ENCODE data around the gene ZNF831. TPM values are rescaled to one million over a fixed set of nuclear protein-coding genes. Genes with fewer than 3 reads are reported as not detected.

Gene ZNF831
- total RNA-seq, 5 donors from 2014 or later (not counting 1 experiment from before 2014, with no cell fraction given) = 23.1 to 48.0 (median 29.7) TPM

DNA sequence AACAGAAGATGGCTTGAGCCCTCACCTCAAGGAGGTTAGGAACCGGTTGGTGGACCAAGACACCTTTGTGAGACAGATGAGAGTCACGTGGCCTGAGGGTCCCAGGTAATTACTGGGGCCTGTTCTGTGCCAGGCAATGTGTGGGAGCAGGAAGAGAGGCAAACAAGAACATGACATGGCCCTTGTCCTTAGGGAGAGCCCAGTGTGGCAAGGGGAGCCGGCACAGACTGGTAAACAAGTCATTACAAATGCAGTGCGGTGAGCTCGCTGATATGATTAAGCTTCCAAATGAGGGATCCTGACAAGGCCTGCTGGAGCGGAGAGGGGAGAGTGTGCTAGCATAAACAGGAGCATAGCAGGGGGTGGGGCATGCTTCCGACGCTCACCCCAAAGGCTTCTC, 55.6 kb downstream of the ZNF831 start:
- Mint-ChIP-seq H3K27ac (peak overlapping the region in 1 of 2 donors; percentile 29), H3K9me3 (no peaks in the 10 kb centered on the region), H3K27me3 (no peaks in the 10 kb centered on the region), H3K36me3 (peaks cover 47% of the 10 kb centered on the region), H3K4me3 (no peak overlapping the region), H3K4me1 (peaks cover 27 to 34% (median 34%) of the 10 kb centered on the region in 3 donors)
- Histone ChIP-seq H3K4me3 (ENCODE audit: control insufficient read depth in 1 of 2, extremely low read depth in 1 of 2, low read length in 1 of 2) (no peak overlapping the region), H3K4me1 (ENCODE audit: control insufficient read depth in 1 of 2, extremely low read depth in 1 of 2, insufficient read depth in 2 of 2, low read length in 2 of 2) (peaks cover 0 to 23% of the 10 kb centered on the region in 2 experiments), H3K27me3 (replicated peaks in 1 of 2; ENCODE audit: control insufficient read depth in 2 of 2, extremely low read depth in 1 of 2, insufficient read depth in 2 of 2, low read length in 1 of 2) (no peaks in the 10 kb centered on the region), H3K9me3 (no peaks in the 10 kb centered on the region), H3K36me3 (ENCODE audit: control insufficient read depth in 2 of 2, extremely low read depth in 1 of 2, insufficient read depth in 1 of 2, low read length in 1 of 2) (peaks cover 1 to 54% of the 10 kb centered on the region in 2 donors), H3K27ac (ENCODE audit: low read length) (no peak overlapping the region)
- CTCF ChIA-PET = no interaction called here
- ATAC-seq (replicated peaks in 1 of 4) (no peak), DNase-seq (no peak)
- POLR2A ChIA-PET = interaction anchor here in 1 of 2 donors (0.6 kb wide), 1 partner anchor 117 kb away, joined by 9 read pairs; no protein-coding TSS in a partner anchor
- 92% methylated on average over 7 of the region's 8 CpGs for WGBS (ENCODE audit: insufficient coverage)

- H3K4me3 Mint-ChIP-seq = no peak overlapping the region
- peaks cover 47% of the 10 kb centered on the region for H3K36me3 Mint-ChIP-seq
- Histone ChIP-seq H3K4me1 (ENCODE audit: control insufficient read depth in 1 of 2, extremely low read depth in 1 of 2, insufficient read depth in 2 of 2, low read length in 2 of 2) (peaks cover 0 to 23% of the 10 kb centered on the region in 2 experiments), H3K36me3 (ENCODE audit: control insufficient read depth in 2 of 2, extremely low read depth in 1 of 2, insufficient read depth in 1 of 2, low read length in 1 of 2) (peaks cover 0 to 44% of the 10 kb centered on the region in 2 donors), H3K27me3 (replicated peaks in 1 of 2; ENCODE audit: control insufficient read depth in 2 of 2, extremely low read depth in 1 of 2, insufficient read depth in 2 of 2, low read length in 1 of 2) (no peaks in the 10 kb centered on the region), H3K4me3 (ENCODE audit: control insufficient read depth in 1 of 2, extremely low read depth in 1 of 2, low read length in 1 of 2) (no peak overlapping the region), H3K9me3 (no peaks in the 10 kb centered on the region), H3K27ac (ENCODE audit: low read length) (no peak overlapping the region)
- peaks cover 29 to 34% (median 33%) of the 10 kb centered on the region in 3 donors for H3K4me1 Mint-ChIP-seq
- POLR2A ChIA-PET = interaction anchor here (0.6 kb wide), 2 partner anchors 52 to 132 kb away, joined by 3 to 16 read pairs; no protein-coding TSS in a partner anchor
- DNase-seq (no peak), ATAC-seq (replicated peaks in 1 of 4) (no peak)
- WGBS (ENCODE audit: insufficient coverage) = no CpG with 5 or more reads among the region's 5 CpGs
- no peaks in the 10 kb centered on the region for H3K9me3 Mint-ChIP-seq
- CTCF ChIA-PET = no interaction called here
- peak overlapping the region; percentile 83 to 86 for H3K27ac Mint-ChIP-seq
- no peaks in the 10 kb centered on the region for H3K27me3 Mint-ChIP-seq
These were observed 56.5 kb downstream of the ZNF831 start for GRCh38 chr20:59220161-59220560.

DNA sequence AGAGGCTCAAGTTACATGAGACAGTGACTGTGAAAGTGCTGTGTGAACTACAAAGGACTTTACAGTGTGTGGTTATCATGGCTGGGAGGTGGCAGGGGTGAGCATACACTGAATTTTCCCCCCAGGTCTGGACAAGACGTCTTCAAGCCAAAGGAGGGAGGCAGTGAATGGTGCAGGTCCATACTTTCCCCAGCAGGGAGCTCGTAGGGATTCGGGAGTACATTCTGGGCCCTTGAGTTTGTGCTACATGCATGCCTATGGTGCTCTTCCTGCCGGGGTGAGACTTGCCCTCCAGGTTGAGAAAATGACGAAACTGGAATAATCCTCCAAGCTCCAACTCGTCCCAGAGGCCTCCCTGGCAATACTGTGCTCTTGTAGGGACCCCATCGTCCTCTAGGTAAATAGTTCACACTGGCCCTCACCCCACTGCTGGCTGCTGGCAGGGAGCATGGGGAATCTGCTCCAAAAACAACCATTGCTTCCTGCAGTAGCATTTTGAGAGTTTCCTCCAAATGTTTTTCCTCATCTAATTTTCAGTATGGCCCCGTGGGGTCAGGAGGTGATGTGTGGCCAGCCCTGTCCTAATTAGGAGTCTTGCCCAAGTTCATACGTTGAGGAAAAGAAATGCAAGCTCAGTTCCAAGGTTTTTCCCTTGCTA, 57.6 kb downstream of the ZNF831 start:
- Mint-ChIP-seq H3K27ac (peak overlapping the region; percentile 83 to 86), H3K4me3 (peak overlapping the region; percentile 62 to 82 (median 73)), H3K36me3 (peaks cover 44% of the 10 kb centered on the region), H3K4me1 (peaks cover 29 to 34% (median 33%) of the 10 kb centered on the region in 3 donors), H3K27me3 (no peaks in the 10 kb centered on the region), H3K9me3 (no peaks in the 10 kb centered on the region)
- DNase-seq = no peak
- POLR2A ChIA-PET = interaction anchor here in 1 of 2 donors (0.6 to 0.7 kb wide), 2 partner anchors 53 to 72 kb away, joined by 3 to 16 read pairs; no protein-coding TSS in a partner anchor
- WGBS (ENCODE audit: insufficient coverage) = 89% methylated on average over 7 of the region's 9 CpGs
- Histone ChIP-seq H3K36me3 (ENCODE audit: control insufficient read depth in 2 of 2, extremely low read depth in 1 of 2, insufficient read depth in 1 of 2, low read length in 1 of 2) (peaks cover 0 to 43% of the 10 kb centered on the region in 2 donors), H3K4me3 (ENCODE audit: control insufficient read depth in 1 of 2, extremely low read depth in 1 of 2, low read length in 1 of 2) (no peak overlapping the region), H3K27ac (ENCODE audit: low read length) (no peak overlapping the region), H3K27me3 (replicated peaks in 1 of 2; ENCODE audit: control insufficient read depth in 2 of 2, extremely low read depth in 1 of 2, insufficient read depth in 2 of 2, low read length in 1 of 2) (no peaks in the 10 kb centered on the region), H3K9me3 (no peaks in the 10 kb centered on the region), H3K4me1 (ENCODE audit: control insufficient read depth in 1 of 2, extremely low read depth in 1 of 2, insufficient read depth in 2 of 2, low read length in 2 of 2) (peaks cover 0 to 23% of the 10 kb centered on the region in 2 experiments)
- CTCF ChIA-PET = interaction anchor here (1.1 to 2.7 kb wide), 5 partner anchors 13 to 348 kb away, joined by 4 to 17 read pairs (median 5); no protein-coding TSS in a partner anchor
- ATAC-seq (replicated peaks in 1 of 4) = no peak

DNA sequence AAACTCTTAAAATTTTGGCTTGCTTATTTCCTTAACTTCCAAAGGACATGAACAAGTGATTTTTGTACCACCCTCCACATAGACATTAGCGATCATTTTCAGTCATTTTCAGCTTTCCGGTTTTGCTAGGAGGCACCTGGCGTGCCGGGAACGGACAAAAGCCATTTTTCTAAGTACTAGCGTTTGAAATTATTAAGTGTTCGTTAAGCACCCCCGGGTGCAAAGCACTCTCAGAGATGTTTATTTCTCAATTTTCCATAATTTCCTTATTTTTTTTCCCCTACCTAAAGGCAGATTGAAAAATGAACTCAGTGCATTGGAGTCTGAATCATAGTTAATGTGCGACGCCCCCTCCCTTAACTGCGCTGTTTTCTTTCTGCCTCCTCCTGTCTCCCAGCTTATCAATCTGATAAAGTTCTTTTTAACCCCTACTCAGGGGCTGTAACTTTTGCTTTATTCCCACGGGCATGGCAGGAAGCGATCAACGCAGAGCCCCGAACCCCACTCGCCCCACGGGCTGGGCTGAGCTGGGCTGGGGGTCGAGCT, 58.2 kb downstream of the ZNF831 start:
- POLR2A ChIA-PET = interaction anchor here (0.6 to 0.7 kb wide), 4 partner anchors 73 to 924 kb away, joined by 3 read pairs; no protein-coding TSS in a partner anchor
- Histone ChIP-seq H3K27ac (ENCODE audit: low read length) (no peak overlapping the region), H3K4me3 (ENCODE audit: control insufficient read depth in 1 of 2, extremely low read depth in 1 of 2, low read length in 1 of 2) (peak overlapping the region; percentile 43 to 57), H3K9me3 (no peaks in the 10 kb centered on the region), H3K27me3 (replicated peaks in 1 of 2; ENCODE audit: control insufficient read depth in 2 of 2, extremely low read depth in 1 of 2, insufficient read depth in 2 of 2, low read length in 1 of 2) (no peaks in the 10 kb centered on the region), H3K36me3 (ENCODE audit: control insufficient read depth in 2 of 2, extremely low read depth in 1 of 2, insufficient read depth in 1 of 2, low read length in 1 of 2) (peaks cover 0 to 43% of the 10 kb centered on the region in 2 donors), H3K4me1 (ENCODE audit: control insufficient read depth in 1 of 2, extremely low read depth in 1 of 2, insufficient read depth in 2 of 2, low read length in 2 of 2) (peaks cover 0 to 23% of the 10 kb centered on the region in 2 experiments)
- ATAC-seq (replicated peaks in 1 of 4) (peak in 3 of 4 experiments; percentile 4 to 29 (median 24)), DNase-seq (peak in 1 of 35 experiments; percentile 12)
- H3K4me3 Mint-ChIP-seq = peak overlapping the region; percentile 62 to 82 (median 73)
- CTCF ChIA-PET = interaction anchor here (0.6 to 2.7 kb wide), 13 partner anchors 9 to 352 kb away, joined by 3 to 17 read pairs (median 4); partner anchors contain the start of gene ZNF831 (in 1 of the 2)
- 31% methylated on average over 11 of the region's 18 CpGs for WGBS (ENCODE audit: insufficient coverage)
- peak overlapping the region; percentile 83 to 86 for H3K27ac Mint-ChIP-seq
- peaks cover 43% of the 10 kb centered on the region for H3K36me3 Mint-ChIP-seq
- H3K9me3 Mint-ChIP-seq = no peaks in the 10 kb centered on the region
- peaks cover 29 to 34% (median 31%) of the 10 kb centered on the region in 3 donors for H3K4me1 Mint-ChIP-seq
- H3K27me3 Mint-ChIP-seq = no peaks in the 10 kb centered on the region

GRCh38 chr20:59222253-59223181, 58.9 kb downstream of the ZNF831 start:
- DNase-seq = peak; percentile 46 to 86 (median 74)
- H3K27ac Mint-ChIP-seq = peak overlapping the region; percentile 86 to 88
- H3K27me3 Mint-ChIP-seq = no peaks in the 10 kb centered on the region
- ChIA-PET CTCF (interaction anchor here (0.5 to 2.7 kb wide), 18 partner anchors 8 to 369 kb away, joined by 3 to 17 read pairs (median 3); partner anchors contain the start of gene ZNF831 (in 1 of the 2)), POLR2A (interaction anchor here (0.6 to 0.7 kb wide), 4 partner anchors 37 to 925 kb away, joined by 3 read pairs; no protein-coding TSS in a partner anchor)
- peaks cover 44% of the 10 kb centered on the region for H3K36me3 Mint-ChIP-seq
- peak overlapping the region; percentile 76 to 82 (median 81) for H3K4me3 Mint-ChIP-seq
- 10% methylated on average over 40 of the region's 51 CpGs for WGBS (ENCODE audit: insufficient coverage)
- Histone ChIP-seq H3K27ac (ENCODE audit: low read length) (peak overlapping the region; percentile 44), H3K36me3 (ENCODE audit: control insufficient read depth in 2 of 2, extremely low read depth in 1 of 2, insufficient read depth in 1 of 2, low read length in 1 of 2) (peaks cover 0 to 43% of the 10 kb centered on the region in 2 donors), H3K4me1 (ENCODE audit: control insufficient read depth in 1 of 2, extremely low read depth in 1 of 2, insufficient read depth in 2 of 2, low read length in 2 of 2) (peaks cover 0 to 23% of the 10 kb centered on the region in 2 experiments), H3K27me3 (replicated peaks in 1 of 2; ENCODE audit: control insufficient read depth in 2 of 2, extremely low read depth in 1 of 2, insufficient read depth in 2 of 2, low read length in 1 of 2) (no peaks in the 10 kb centered on the region), H3K9me3 (no peaks in the 10 kb centered on the region), H3K4me3 (ENCODE audit: control insufficient read depth in 1 of 2, extremely low read depth in 1 of 2, low read length in 1 of 2) (peak overlapping the region; percentile 43 to 57)
- H3K9me3 Mint-ChIP-seq = no peaks in the 10 kb centered on the region
- peaks cover 31 to 34% (median 31%) of the 10 kb centered on the region in 3 donors for H3K4me1 Mint-ChIP-seq
- ATAC-seq (replicated peaks in 1 of 4) = peak; percentile 93 to 96 (median 93)

Measured in T-cell (primary cell).